Ishikawa (cell line): ENCODE results near the gene ZHX3.

ENCODE experiments used
- CEBPB ChIP-seq: IDR thresholded peaks from 2 replicates; pipeline ENCODE4 v1.6.1; 2012
- CREB1 ChIP-seq: IDR thresholded peaks from 2 replicates; pipeline ENCODE4 v1.6.1; 2012; ENCODE audit warnings: low read depth
- EGR1 ChIP-seq: IDR thresholded peaks from 2 replicates; pipeline ENCODE4 v1.6.1; 2012
- EP300 ChIP-seq: IDR thresholded peaks from 2 replicates; pipeline ENCODE4 v1.6.1; 2012; ENCODE audit warnings: borderline replicate concordance
- FOXM1 ChIP-seq: IDR thresholded peaks from 2 replicates; pipeline ENCODE4 v1.6.1; 2012; ENCODE audit warnings: low read depth, borderline replicate concordance
- NFIC ChIP-seq: IDR thresholded peaks from 2 replicates; pipeline ENCODE4 v1.6.1; 2012
- RAD21 ChIP-seq: IDR thresholded peaks from 2 replicates; pipeline ENCODE4 v1.6.1; 2012; ENCODE audit warnings: low read depth
- TAF1 ChIP-seq: IDR thresholded peaks from 2 replicates; pipeline ENCODE4 v1.6.1; 2012; ENCODE audit warnings: low read depth, mild to moderate bottlenecking
- TCF12 ChIP-seq: IDR thresholded peaks from 2 replicates; pipeline ENCODE4 v1.6.1; 2012; ENCODE audit warnings: low read depth
- TEAD4 ChIP-seq: IDR thresholded peaks from 2 replicates; pipeline ENCODE4 v1.6.1; 2012
- YY1 ChIP-seq: IDR thresholded peaks from 2 replicates; pipeline ENCODE4 v1.6.1; 2012; ENCODE audit warnings: low read depth
- ZBTB7A ChIP-seq: IDR thresholded peaks from 2 replicates; pipeline ENCODE4 v1.6.1; 2012; ENCODE audit warnings: low read depth
- TF ChIP-seq, protein P1 (sequence below): IDR thresholded peaks from 2 replicates; pipeline ENCODE4 v1.6.1; 2012; ENCODE audit warnings: low read depth, mild to moderate bottlenecking
- TF ChIP-seq, protein P2 (sequence below): IDR thresholded peaks from 2 replicates; pipeline ENCODE4 v1.6.1; 2012
- TF ChIP-seq, protein P3 (sequence below): IDR thresholded peaks from 2 replicates; pipeline ENCODE4 v1.6.1; 2012

Gene ZHX3

DNA sequence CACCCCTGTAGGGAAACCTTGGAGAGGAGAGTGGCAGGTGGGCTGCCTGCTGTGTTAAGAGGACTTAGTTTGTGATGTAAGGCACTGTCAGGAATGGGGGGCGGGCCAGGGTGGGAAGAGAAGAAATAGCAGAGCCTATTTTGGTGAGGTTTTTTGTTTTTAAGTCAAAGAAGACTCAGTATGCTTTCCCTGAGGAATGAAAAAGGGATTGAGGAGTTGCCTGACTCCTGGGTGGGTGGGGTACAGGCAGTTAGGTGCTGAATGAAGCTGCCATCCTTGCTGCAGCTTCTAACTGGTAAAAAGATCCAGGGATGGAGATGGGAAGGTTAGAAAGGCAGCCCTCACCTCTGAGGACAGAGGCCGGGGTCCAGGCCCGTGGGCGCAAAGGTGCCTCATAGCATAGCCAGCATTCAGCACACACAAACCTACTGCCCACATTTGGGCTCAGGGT, 142.3 kb downstream of the ZHX3 start:
- TF ChIP-seq TAF1: no peak
- TF ChIP-seq ZBTB7A: no peak
- TF ChIP-seq CEBPB: no peak
- TF ChIP-seq FOXM1: no peak
- TF ChIP-seq, protein P1, sequence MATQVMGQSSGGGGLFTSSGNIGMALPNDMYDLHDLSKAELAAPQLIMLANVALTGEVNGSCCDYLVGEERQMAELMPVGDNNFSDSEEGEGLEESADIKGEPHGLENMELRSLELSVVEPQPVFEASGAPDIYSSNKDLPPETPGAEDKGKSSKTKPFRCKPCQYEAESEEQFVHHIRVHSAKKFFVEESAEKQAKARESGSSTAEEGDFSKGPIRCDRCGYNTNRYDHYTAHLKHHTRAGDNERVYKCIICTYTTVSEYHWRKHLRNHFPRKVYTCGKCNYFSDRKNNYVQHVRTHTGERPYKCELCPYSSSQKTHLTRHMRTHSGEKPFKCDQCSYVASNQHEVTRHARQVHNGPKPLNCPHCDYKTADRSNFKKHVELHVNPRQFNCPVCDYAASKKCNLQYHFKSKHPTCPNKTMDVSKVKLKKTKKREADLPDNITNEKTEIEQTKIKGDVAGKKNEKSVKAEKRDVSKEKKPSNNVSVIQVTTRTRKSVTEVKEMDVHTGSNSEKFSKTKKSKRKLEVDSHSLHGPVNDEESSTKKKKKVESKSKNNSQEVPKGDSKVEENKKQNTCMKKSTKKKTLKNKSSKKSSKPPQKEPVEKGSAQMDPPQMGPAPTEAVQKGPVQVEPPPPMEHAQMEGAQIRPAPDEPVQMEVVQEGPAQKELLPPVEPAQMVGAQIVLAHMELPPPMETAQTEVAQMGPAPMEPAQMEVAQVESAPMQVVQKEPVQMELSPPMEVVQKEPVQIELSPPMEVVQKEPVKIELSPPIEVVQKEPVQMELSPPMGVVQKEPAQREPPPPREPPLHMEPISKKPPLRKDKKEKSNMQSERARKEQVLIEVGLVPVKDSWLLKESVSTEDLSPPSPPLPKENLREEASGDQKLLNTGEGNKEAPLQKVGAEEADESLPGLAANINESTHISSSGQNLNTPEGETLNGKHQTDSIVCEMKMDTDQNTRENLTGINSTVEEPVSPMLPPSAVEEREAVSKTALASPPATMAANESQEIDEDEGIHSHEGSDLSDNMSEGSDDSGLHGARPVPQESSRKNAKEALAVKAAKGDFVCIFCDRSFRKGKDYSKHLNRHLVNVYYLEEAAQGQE: no peak
- TF ChIP-seq YY1: no peak
- TF ChIP-seq EGR1: no peak
- TF ChIP-seq RAD21: no peak
- TF ChIP-seq, protein P2, sequence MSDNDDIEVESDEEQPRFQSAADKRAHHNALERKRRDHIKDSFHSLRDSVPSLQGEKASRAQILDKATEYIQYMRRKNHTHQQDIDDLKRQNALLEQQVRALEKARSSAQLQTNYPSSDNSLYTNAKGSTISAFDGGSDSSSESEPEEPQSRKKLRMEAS: no peak
- no peak for TF ChIP-seq TEAD4
- TF ChIP-seq EP300: no peak
- TF ChIP-seq CREB1: no peak
- TF ChIP-seq TCF12: no peak
- TF ChIP-seq NFIC: no peak
- TF ChIP-seq, protein P3, sequence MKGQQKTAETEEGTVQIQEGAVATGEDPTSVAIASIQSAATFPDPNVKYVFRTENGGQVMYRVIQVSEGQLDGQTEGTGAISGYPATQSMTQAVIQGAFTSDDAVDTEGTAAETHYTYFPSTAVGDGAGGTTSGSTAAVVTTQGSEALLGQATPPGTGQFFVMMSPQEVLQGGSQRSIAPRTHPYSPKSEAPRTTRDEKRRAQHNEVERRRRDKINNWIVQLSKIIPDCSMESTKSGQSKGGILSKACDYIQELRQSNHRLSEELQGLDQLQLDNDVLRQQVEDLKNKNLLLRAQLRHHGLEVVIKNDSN: no peak

DNA sequence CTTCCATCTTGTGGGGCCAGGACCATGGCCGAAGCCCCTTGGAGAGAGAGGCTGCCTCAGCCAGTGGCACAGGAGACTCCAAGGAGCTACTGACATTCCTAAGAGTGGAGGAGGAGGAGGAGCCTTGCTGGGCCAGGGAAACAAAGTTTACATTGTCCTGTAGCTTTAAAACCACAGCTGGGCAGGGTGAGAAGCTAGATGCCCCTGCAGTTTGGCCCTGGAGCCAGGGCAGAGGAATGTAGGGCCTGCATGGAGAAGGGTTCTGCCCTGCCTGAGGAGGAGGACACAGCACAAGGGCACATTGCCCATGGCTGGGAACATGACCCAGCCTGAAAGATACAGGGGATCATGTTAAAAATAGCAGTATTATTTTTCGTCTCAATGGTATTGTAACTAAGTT, 142.7 kb downstream of the ZHX3 start:
- TF ChIP-seq NFIC (no peak), TCF12 (no peak), FOXM1 (no peak), TAF1 (no peak), CEBPB (no peak), EP300 (no peak), TEAD4 (no peak), CREB1 (no peak), EGR1 (no peak), RAD21 (no peak)
- TF ChIP-seq, protein P3: no peak
- TF ChIP-seq, protein P2: no peak

DNA sequence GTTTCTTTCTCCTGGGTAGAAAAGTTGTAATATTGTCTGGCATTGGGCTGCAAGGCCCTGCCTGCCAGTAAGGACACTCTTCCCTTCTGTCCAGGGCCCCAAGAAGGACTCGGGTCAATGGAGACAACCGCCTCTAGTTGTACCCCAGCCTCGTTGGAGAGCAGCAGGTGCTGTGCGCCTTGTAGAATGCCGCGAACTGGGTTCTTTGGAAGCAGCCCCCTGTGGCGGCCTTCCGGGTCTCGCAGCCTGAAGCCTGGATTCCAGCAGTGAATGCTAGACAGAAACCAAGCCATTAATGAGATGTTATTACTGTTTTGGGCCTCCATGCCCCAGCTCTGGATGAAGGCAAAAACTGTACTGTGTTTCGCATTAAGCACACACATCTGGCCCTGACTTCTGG, 143.2 kb downstream of the ZHX3 start:
- TF ChIP-seq TEAD4 (no peak), RAD21 (no peak), YY1 (no peak), CEBPB (no peak), ZBTB7A (no peak), TCF12 (no peak), EGR1 (no peak), EP300 (no peak), NFIC (no peak), TAF1 (no peak), CREB1 (no peak), FOXM1 (no peak)
- TF ChIP-seq, protein P2: no peak
- TF ChIP-seq, protein P3: no peak
- TF ChIP-seq, protein P1: no peak

DNA sequence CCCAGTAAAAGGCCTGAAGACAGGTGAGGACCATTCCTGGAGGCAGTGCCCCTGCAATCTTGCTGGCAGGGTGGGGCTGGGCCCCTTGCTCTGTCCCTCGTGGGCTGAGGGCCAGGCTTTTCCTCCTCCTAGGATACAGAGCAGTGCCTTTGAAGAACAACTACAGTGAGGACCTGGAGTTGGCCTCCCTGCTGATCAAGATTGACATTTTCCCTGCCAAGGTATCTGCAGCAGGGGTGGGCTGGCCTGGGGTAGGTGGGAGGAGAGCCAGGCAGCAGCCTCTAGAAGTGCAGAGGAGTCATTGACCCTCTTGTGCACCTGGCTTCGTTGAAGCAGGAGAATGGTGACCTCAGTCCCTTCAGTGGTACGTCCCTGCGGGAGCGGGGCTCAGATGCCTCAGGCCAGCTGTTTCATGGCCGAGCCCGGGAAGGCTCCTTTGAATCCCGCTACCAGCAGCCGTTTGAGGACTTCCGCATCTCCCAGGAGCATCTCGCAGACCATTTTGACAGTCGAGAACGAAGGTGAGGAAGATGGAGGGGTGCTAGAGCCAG, 143.7 kb downstream of the ZHX3 start:
- TF ChIP-seq, protein P3: no peak
- TF ChIP-seq CREB1: no peak
- TF ChIP-seq ZBTB7A: no peak
- TF ChIP-seq TAF1: no peak
- no peak for TF ChIP-seq EGR1
- TF ChIP-seq TCF12: no peak
- TF ChIP-seq, protein P1: no peak
- no peak for TF ChIP-seq TEAD4
- TF ChIP-seq, protein P2: no peak
